Neural cell (in vitro differentiated cells): ENCODE data around the gene CIB4. TPM values are rescaled to one million over a fixed set of nuclear protein-coding genes. Genes with fewer than 3 reads are reported as not detected.

ENCODE experiments used
- H2AFZ ChIP-seq: fragments of 200-600, 300-800 bp; sonication (generic), shearing (Covaris generic); 2 replicates; pipeline ENCODE4 v1.6.0; 2014; ENCODE audit warnings: low read depth, mild to moderate bottlenecking, antibody characterized with exemption, low read length, moderate library complexity
- H3F3A ChIP-seq: fragments of 200-600 bp; shearing (Covaris generic); 2 replicates; pipeline ENCODE4 v1.6.1; 2016; ENCODE audit warnings: mild to moderate bottlenecking, moderate library complexity, mixed read lengths, antibody characterized with exemption, low read length; ENCODE audit not compliant: insufficient read depth, poor library complexity, severe bottlenecking
- H3K27ac ChIP-seq: fragments of 200-600, 300-800 bp; sonication (generic), shearing (Covaris generic); 2 replicates; pipeline ENCODE4 v1.5.1; 2014; ENCODE audit warnings: mild to moderate bottlenecking, low read length, moderate library complexity
- H3K27me3 ChIP-seq: fragments of 300-800, 200-600 bp; sonication (generic), shearing (Covaris generic); 2 replicates; pipeline ENCODE4 v1.6.0; 2014; ENCODE audit warnings: mild to moderate bottlenecking, low read depth, low read length, moderate library complexity; ENCODE audit not compliant: insufficient read depth
- H3K36me3 ChIP-seq: fragments of 300-800, 200-600 bp; sonication (generic), shearing (Covaris generic); 2 replicates; pipeline ENCODE4 v1.5.1; 2014; ENCODE audit warnings: mild to moderate bottlenecking, antibody characterized with exemption, low read length, moderate library complexity; ENCODE audit not compliant: insufficient read depth
- H3K4me2 ChIP-seq: fragments of 300-800, 200-600 bp; sonication (generic), shearing (Covaris generic); 2 replicates; pipeline ENCODE4 v1.6.0; 2014; ENCODE audit warnings: mild to moderate bottlenecking, low read length
- H3K4me3 ChIP-seq: fragments of 300-800, 200-600 bp; sonication (generic), shearing (Covaris generic); 2 replicates; pipeline ENCODE4 v1.5.1; 2014; ENCODE audit warnings: mild to moderate bottlenecking, low read length, moderate library complexity
- H3K79me2 ChIP-seq: fragments of 200-600 bp; shearing (Covaris generic); replicated peaks from 2 replicates; pipeline ENCODE4 v1.6.0; 2014; ENCODE audit warnings: mild to moderate bottlenecking, low read length, moderate library complexity; ENCODE audit not compliant: insufficient read depth
- H3K9ac ChIP-seq: fragments of 300-800, 200-600 bp; sonication (generic), shearing (Covaris generic); 2 replicates; pipeline ENCODE4 v1.6.1; 2016; ENCODE audit warnings: mild to moderate bottlenecking, low read length, mixed read lengths
- H3K9me2 ChIP-seq: fragments of 200-600 bp; shearing (Covaris generic); 2 replicates; pipeline ENCODE4 v1.6.1; 2016; ENCODE audit warnings: mild to moderate bottlenecking, low read length, mixed read lengths; ENCODE audit not compliant: insufficient read depth
- H3K9me3 ChIP-seq: fragments of 200-600, 300-800 bp; sonication (generic), shearing (Covaris generic); 2 replicates; pipeline ENCODE4 v1.6.1; 2016; ENCODE audit warnings: mild to moderate bottlenecking, mixed run types, low read length, moderate library complexity, mixed read lengths
- H4K20me1 ChIP-seq: fragments of 200-600 bp; shearing (Covaris generic); 2 replicates; pipeline ENCODE4 v1.6.1; 2016; ENCODE audit warnings: mild to moderate bottlenecking, mixed run types; ENCODE audit not compliant: insufficient read depth
- EP300 ChIP-seq: fragments of 450-650 bp; conservative IDR thresholded peaks from 2 replicates; pipeline ENCODE4 v1.6.1; 2014; ENCODE audit warnings: antibody characterized with exemption, mild to moderate bottlenecking, moderate library complexity; ENCODE audit not compliant: poor library complexity, severe bottlenecking
- EZH2 ChIP-seq: fragments of 200-600, 300-800 bp; shearing (Covaris generic), sonication (generic); IDR thresholded peaks from 2 replicates; pipeline ENCODE4 v1.6.1; 2014; ENCODE audit warnings: antibody characterized with exemption, low read length, borderline replicate concordance, mild to moderate bottlenecking; ENCODE audit not compliant: insufficient read depth, poor library complexity, severe bottlenecking
- MXI1 ChIP-seq: fragments of 450-650 bp; conservative IDR thresholded peaks from 2 replicates; pipeline ENCODE4 v1.6.1; 2014; ENCODE audit warnings: antibody characterized with exemption, mild to moderate bottlenecking; ENCODE audit not compliant: poor library complexity, severe bottlenecking
- POLR2AphosphoS5 ChIP-seq: IDR thresholded peaks from 2 replicates; pipeline ENCODE4 v1.6.1; 2012
- RAD21 ChIP-seq: fragments of 450-650 bp; conservative IDR thresholded peaks from 2 replicates; pipeline ENCODE4 v1.6.1; 2014; ENCODE audit warnings: antibody characterized with exemption, mild to moderate bottlenecking, moderate library complexity
- SMC3 ChIP-seq: fragments of 450-650 bp; conservative IDR thresholded peaks from 2 replicates; pipeline ENCODE4 v1.6.1; 2014; ENCODE audit warnings: antibody characterized with exemption, mild to moderate bottlenecking, moderate library complexity; ENCODE audit not compliant: poor library complexity
- TAF1 ChIP-seq: IDR thresholded peaks from 2 replicates; pipeline ENCODE4 v1.6.1; 2012; ENCODE audit warnings: low read depth
- polyA plus RNA-seq: library from polyadenylated mRNA; depleted of rRNA; stranded (reverse); fragments of >200 nt; gene quantifications from 2 replicates; pipeline ENCODE4 v1.2.3, GENCODE V29; 2014
- TF ChIP-seq, protein P1 (sequence below): IDR thresholded peaks from 2 replicates; pipeline ENCODE4 v1.6.1; 2012; ENCODE audit warnings: borderline replicate concordance
- TF ChIP-seq, protein P2 (sequence below): fragments of 450-650 bp; IDR thresholded peaks from 2 replicates; pipeline ENCODE4 v1.5.1; 2014; ENCODE audit warnings: antibody characterized with exemption, mild to moderate bottlenecking, moderate library complexity; ENCODE audit not compliant: poor library complexity, severe bottlenecking

Gene CIB4
- polyA plus RNA-seq, 1 donor from 2014 or later = not detected

DNA sequence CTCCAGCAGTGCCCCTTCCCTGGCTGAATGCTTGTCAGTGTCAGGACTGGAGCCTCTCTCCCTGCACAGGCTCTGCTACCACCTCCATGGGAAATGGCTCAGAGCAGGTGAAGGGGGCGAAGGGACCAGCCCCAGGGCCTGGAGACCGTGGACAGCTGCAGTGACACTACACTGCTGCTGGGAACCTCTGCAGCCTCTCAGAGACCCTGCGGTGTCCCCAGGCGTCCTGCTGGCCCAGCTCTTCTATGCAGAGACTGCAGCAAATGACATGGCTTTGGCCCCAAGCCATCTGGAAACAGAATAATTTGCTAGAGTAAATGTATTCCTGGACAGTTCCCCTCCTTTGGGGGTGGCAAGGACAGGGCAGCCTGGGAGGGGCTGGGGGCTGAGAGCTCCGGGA is 53.2 kb downstream of the CIB4 start:
- Histone ChIP-seq H3K27ac (no peak overlapping the region), H3K4me3 (no peak overlapping the region), H4K20me1 (no peaks in the 10 kb centered on the region), H3K36me3 (no peaks in the 10 kb centered on the region), H2AFZ (no peak overlapping the region), H3K9me2 (no peaks in the 10 kb centered on the region), H3K4me2 (no peak overlapping the region), H3F3A (no peaks in the 10 kb centered on the region), H3K79me2 (no peaks in the 10 kb centered on the region), H3K27me3 (no peaks in the 10 kb centered on the region), H3K9ac (no peak overlapping the region), H3K9me3 (no peaks in the 10 kb centered on the region)
- no peak for TF ChIP-seq EZH2
- TF ChIP-seq, protein P1, sequence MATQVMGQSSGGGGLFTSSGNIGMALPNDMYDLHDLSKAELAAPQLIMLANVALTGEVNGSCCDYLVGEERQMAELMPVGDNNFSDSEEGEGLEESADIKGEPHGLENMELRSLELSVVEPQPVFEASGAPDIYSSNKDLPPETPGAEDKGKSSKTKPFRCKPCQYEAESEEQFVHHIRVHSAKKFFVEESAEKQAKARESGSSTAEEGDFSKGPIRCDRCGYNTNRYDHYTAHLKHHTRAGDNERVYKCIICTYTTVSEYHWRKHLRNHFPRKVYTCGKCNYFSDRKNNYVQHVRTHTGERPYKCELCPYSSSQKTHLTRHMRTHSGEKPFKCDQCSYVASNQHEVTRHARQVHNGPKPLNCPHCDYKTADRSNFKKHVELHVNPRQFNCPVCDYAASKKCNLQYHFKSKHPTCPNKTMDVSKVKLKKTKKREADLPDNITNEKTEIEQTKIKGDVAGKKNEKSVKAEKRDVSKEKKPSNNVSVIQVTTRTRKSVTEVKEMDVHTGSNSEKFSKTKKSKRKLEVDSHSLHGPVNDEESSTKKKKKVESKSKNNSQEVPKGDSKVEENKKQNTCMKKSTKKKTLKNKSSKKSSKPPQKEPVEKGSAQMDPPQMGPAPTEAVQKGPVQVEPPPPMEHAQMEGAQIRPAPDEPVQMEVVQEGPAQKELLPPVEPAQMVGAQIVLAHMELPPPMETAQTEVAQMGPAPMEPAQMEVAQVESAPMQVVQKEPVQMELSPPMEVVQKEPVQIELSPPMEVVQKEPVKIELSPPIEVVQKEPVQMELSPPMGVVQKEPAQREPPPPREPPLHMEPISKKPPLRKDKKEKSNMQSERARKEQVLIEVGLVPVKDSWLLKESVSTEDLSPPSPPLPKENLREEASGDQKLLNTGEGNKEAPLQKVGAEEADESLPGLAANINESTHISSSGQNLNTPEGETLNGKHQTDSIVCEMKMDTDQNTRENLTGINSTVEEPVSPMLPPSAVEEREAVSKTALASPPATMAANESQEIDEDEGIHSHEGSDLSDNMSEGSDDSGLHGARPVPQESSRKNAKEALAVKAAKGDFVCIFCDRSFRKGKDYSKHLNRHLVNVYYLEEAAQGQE = no peak

DNA sequence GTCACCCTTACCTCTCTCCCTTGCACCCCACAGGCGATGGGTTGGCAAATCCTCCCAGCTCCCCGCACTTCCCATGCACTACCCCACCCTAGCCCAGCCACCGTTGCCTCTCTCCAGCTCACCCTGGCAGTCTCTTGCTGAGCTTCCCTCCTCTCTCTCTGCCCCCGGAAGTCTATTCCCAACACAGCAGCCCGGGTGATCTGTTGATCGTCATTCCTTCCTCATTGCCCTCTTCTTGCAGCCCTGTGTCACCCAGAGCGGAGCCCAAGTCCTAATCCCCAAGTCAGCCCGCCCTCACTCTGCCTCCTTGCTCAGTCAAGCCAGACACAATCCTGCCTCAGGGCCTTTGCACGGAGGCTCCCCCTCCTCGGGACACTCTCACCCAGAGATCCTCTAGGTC is 55.2 kb downstream of the CIB4 start:
- no peak overlapping the region for H3K9ac ChIP-seq
- no peak overlapping the region for H3K4me2 ChIP-seq
- no peaks in the 10 kb centered on the region for H3K79me2 ChIP-seq
- no peaks in the 10 kb centered on the region for H3K9me2 ChIP-seq
- H3K27ac ChIP-seq = no peak overlapping the region
- no peak overlapping the region for H2AFZ ChIP-seq
- no peak overlapping the region for H3K4me3 ChIP-seq
- H3F3A ChIP-seq = no peaks in the 10 kb centered on the region
- H3K36me3 ChIP-seq = no peaks in the 10 kb centered on the region
- no peaks in the 10 kb centered on the region for H4K20me1 ChIP-seq
- H3K9me3 ChIP-seq = no peaks in the 10 kb centered on the region
- TF ChIP-seq POLR2AphosphoS5 (no peak), TAF1 (no peak), MXI1 (no peak), EZH2 (no peak), EP300 (no peak), RAD21 (no peak), SMC3 (no peak)
- TF ChIP-seq, protein P1 = no peak
- TF ChIP-seq, protein P2, sequence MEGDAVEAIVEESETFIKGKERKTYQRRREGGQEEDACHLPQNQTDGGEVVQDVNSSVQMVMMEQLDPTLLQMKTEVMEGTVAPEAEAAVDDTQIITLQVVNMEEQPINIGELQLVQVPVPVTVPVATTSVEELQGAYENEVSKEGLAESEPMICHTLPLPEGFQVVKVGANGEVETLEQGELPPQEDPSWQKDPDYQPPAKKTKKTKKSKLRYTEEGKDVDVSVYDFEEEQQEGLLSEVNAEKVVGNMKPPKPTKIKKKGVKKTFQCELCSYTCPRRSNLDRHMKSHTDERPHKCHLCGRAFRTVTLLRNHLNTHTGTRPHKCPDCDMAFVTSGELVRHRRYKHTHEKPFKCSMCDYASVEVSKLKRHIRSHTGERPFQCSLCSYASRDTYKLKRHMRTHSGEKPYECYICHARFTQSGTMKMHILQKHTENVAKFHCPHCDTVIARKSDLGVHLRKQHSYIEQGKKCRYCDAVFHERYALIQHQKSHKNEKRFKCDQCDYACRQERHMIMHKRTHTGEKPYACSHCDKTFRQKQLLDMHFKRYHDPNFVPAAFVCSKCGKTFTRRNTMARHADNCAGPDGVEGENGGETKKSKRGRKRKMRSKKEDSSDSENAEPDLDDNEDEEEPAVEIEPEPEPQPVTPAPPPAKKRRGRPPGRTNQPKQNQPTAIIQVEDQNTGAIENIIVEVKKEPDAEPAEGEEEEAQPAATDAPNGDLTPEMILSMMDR = no peak
- no peaks in the 10 kb centered on the region for H3K27me3 ChIP-seq
